Endometrial microvascular endothelial cells (primary cell): ENCODE data around the gene SFTA2. TPM values are rescaled to one million over a fixed set of nuclear protein-coding genes. Genes with fewer than 3 reads are reported as not detected.

Source experiments
- in situ Hi-C: cut with HindIII; loops from 2 replicates; pipeline ENCODE4 v1.10.0; 2017; ENCODE audit warnings: low sequenced_read_pairs, low pct_unique_long_range_greater_than_20kb; ENCODE audit errors: inconsistent ontology term
- total RNA-seq: library from RNA; depleted of rRNA; stranded (reverse); fragments of >200 nt; gene quantifications from one replicate; pipeline ENCODE4 v1.2.3, GENCODE V29; 2015; ENCODE audit errors: inconsistent ontology term

SFTA2 gene
- total RNA-seq, 1 donor from 2014 or later = not detected

- in situ Hi-C loops = no loop called here
These were observed 37.0 kb downstream of the SFTA2 start for GRCh38 chr6:30894935-30895334.

GRCh38 chr6:30894381-30894780 is 37.6 kb downstream of the SFTA2 start:
- in situ Hi-C loops = no loop called here

GRCh38 chr6:30893666-30894065 is 38.3 kb downstream of the SFTA2 start:
- in situ Hi-C loops = no loop called here

- in situ Hi-C loops = no loop called here
These were observed 38.9 kb downstream of the SFTA2 start for GRCh38 chr6:30893001-30893591.

- in situ Hi-C loops = no loop called here
These were observed 40.0 kb downstream of the SFTA2 start for GRCh38 chr6:30891816-30892538.

GRCh38 chr6:30891450-30891723 is 40.6 kb downstream of the SFTA2 start:
- in situ Hi-C loops = no loop called here

- in situ Hi-C loops = no loop called here
These were observed 41.1 kb downstream of the SFTA2 start for GRCh38 chr6:30890646-30891449.

- in situ Hi-C loops = no loop called here
These were observed 41.9 kb downstream of the SFTA2 start for GRCh38 chr6:30889921-30890645.

GRCh38 chr6:30889496-30889885 is 42.5 kb downstream of the SFTA2 start:
- in situ Hi-C loops = no loop called here

GRCh38 chr6:30888816-30889495 is 43.0 kb downstream of the SFTA2 start:
- in situ Hi-C loops = no loop called here

GRCh38 chr6:30887901-30888815 is 43.8 kb downstream of the SFTA2 start:
- in situ Hi-C loops = no loop called here

GRCh38 chr6:30886897-30887255 is 45.1 kb downstream of the SFTA2 start:
- in situ Hi-C loops = no loop called here

- in situ Hi-C loops = no loop called here
These were observed 45.7 kb downstream of the SFTA2 start for GRCh38 chr6:30885999-30886896.

GRCh38 chr6:30885481-30885998 is 46.4 kb downstream of the SFTA2 start:
- in situ Hi-C loops = no loop called here

- in situ Hi-C loops = no loop called here
These were observed 47.2 kb downstream of the SFTA2 start for GRCh38 chr6:30884521-30885480.
